Gastroesophageal sphincter (tissue), 3 donors: ENCODE results near the gene RHOH.

Experiments
- CTCF ChIP-seq, 4 experiments: fragments of 200-600 bp in 2 of 4; fragments of 450-650 bp in 2 of 4; sonication (generic) in 1 of 4; IDR thresholded peaks; one replicate each; pipeline ENCODE4 v1.5.1; 2017 to 2019; ENCODE audit warnings: antibody characterized with exemption in 4 of 4, mild to moderate bottlenecking in 2 of 4, moderate library complexity in 2 of 4
- EP300 ChIP-seq: sonication (generic); formaldehyde crosslinking; IDR thresholded peaks from one replicate; pipeline ENCODE4 v1.6.1; 2017; ENCODE audit warnings: antibody characterized with exemption, mild to moderate bottlenecking
- POLR2A ChIP-seq, 2 donors: fragments of 450-650 bp; IDR thresholded peaks; one replicate each; pipeline ENCODE4 v1.6.1; 2017; ENCODE audit warnings: antibody characterized with exemption in 2 of 2, mild to moderate bottlenecking in 2 of 2, moderate library complexity in 1 of 2
- POLR2AphosphoS5 ChIP-seq: sonication (generic); formaldehyde crosslinking; IDR thresholded peaks from one replicate; pipeline ENCODE4 v1.6.1; 2017; ENCODE audit warnings: antibody characterized with exemption

GRCh38 chr4:40243386-40243948, 46.6 kb downstream of the RHOH start:
- TF ChIP-seq CTCF (IDR thresholded peaks at IDR 0.05), result no peak
- no peak for TF ChIP-seq POLR2A (IDR thresholded peaks at IDR 0.05)
- no peak for TF ChIP-seq POLR2AphosphoS5
- TF ChIP-seq EP300, result no peak
